GM18502 (cell line): ENCODE data around the gene CCDC66.
"Not testable (repeated sequence)": the region's sequence is repeated elsewhere in the genome, so short reads cannot be mapped to it uniquely, and the experiment has no call there.

Experiments used
- ATAC-seq: cut with Tn5 transposase; IDR thresholded peaks from one replicate; pipeline ENCODE4 v1.9.1; 2021; ENCODE audit warnings: mild to moderate bottlenecking; ENCODE audit not compliant: unreplicated experiment, poor library complexity

CCDC66 gene

GRCh38 chr3:56556908-56557830, at the start of gene CCDC66:
TSS of gene CCDC66 (plus strand) at chr3:56557175. CDS start at chr3:56557243, 68 bp downstream.
- ATAC-seq, result peak; percentile 99

GRCh38 chr3:56519641-56520040, 37.3 kb upstream of the CCDC66 start:
- ATAC-seq, result no peak

GRCh38 chr3:56522374-56522773, 34.6 kb upstream of the CCDC66 start:
- no peak for ATAC-seq

GRCh38 chr3:56525291-56525690, 31.7 kb upstream of the CCDC66 start:
- ATAC-seq, result no peak

GRCh38 chr3:56536735-56537134, 20.2 kb upstream of the CCDC66 start:
- no peak for ATAC-seq

GRCh38 chr3:56547486-56547885, 9.5 kb upstream of the CCDC66 start:
- no peak for ATAC-seq

- no peak for ATAC-seq
These were observed 826 bp downstream of the CCDC66 start for GRCh38 chr3:56557831-56558170.

- no peak for ATAC-seq
These were observed 16.5 kb downstream of the CCDC66 start for GRCh38 chr3:56573501-56573900.

- not testable (repeated sequence) for ATAC-seq
These were observed 25.0 kb downstream of the CCDC66 start for GRCh38 chr3:56581941-56582340.

GRCh38 chr3:56584275-56584674, 27.3 kb downstream of the CCDC66 start:
- ATAC-seq, result not testable (repeated sequence)

- ATAC-seq, result no peak
These were observed 33.8 kb downstream of the CCDC66 start for GRCh38 chr3:56590814-56591213.

GRCh38 chr3:56591262-56591661, 34.3 kb downstream of the CCDC66 start:
- no peak for ATAC-seq

GRCh38 chr3:56593455-56594158, 36.6 kb downstream of the CCDC66 start:
- no peak for ATAC-seq

GRCh38 chr3:56595975-56596840, 39.2 kb downstream of the CCDC66 start:
- no peak for ATAC-seq

- not testable (repeated sequence) for ATAC-seq
These were observed 51.5 kb downstream of the CCDC66 start for GRCh38 chr3:56608479-56608878.

GRCh38 chr3:56610669-56611335, 53.8 kb downstream of the CCDC66 start:
- ATAC-seq, result no peak

- no peak for ATAC-seq
These were observed 54.4 kb downstream of the CCDC66 start for GRCh38 chr3:56611364-56611763.

- ATAC-seq, result no peak
These were observed 55.2 kb downstream of the CCDC66 start for GRCh38 chr3:56612146-56612545.

GRCh38 chr3:56613016-56613415, 56.0 kb downstream of the CCDC66 start:
- no peak for ATAC-seq

GRCh38 chr3:56616478-56617006, 59.6 kb downstream of the CCDC66 start:
- ATAC-seq, result no peak
